Germinal center (tissue), 1 donor: Measurements from ENCODE around the gene ARMC3.

ENCODE experiments used
- DNase-seq: peaks from one replicate; pipeline ENCODE4 v3.0.0; 2012; ENCODE audit warnings: mixed read lengths, low spot score

Gene ARMC3

GRCh38 chr10:22992075-22992474, 64.2 kb downstream of the ARMC3 start:
- no peak for DNase-seq

GRCh38 chr10:22992621-22993020, 64.8 kb downstream of the ARMC3 start:
- no peak for DNase-seq

- DNase-seq, result no peak
Measured at GRCh38 chr10:22993314-22993713, 65.5 kb downstream of the ARMC3 start.

- DNase-seq, result no peak
Measured at GRCh38 chr10:22997096-22997495, 69.2 kb downstream of the ARMC3 start.

- DNase-seq, result no peak
Measured at GRCh38 chr10:22998091-22998490, 70.2 kb downstream of the ARMC3 start.

- no peak for DNase-seq
Measured at GRCh38 chr10:22999942-23000341, 72.1 kb downstream of the ARMC3 start.

- no peak for DNase-seq
Measured at GRCh38 chr10:23001901-23002516, 74.2 kb downstream of the ARMC3 start.

GRCh38 chr10:23005150-23005549, 77.3 kb downstream of the ARMC3 start:
- DNase-seq, result no peak

GRCh38 chr10:23013581-23014335, 85.9 kb downstream of the ARMC3 start:
- DNase-seq, result no peak

GRCh38 chr10:23015021-23015707, 87.3 kb downstream of the ARMC3 start:
- peak; percentile 34 for DNase-seq

- DNase-seq, result no peak
Measured at GRCh38 chr10:23016636-23017035, 88.8 kb downstream of the ARMC3 start.

- DNase-seq, result no peak
Measured at GRCh38 chr10:23019633-23020032, 91.8 kb downstream of the ARMC3 start.

- DNase-seq, result no peak
Measured at GRCh38 chr10:23021430-23021829, 93.6 kb downstream of the ARMC3 start.

- no peak for DNase-seq
Measured at GRCh38 chr10:23024002-23024401, 96.1 kb downstream of the ARMC3 start.

GRCh38 chr10:23031318-23031717, 103.5 kb downstream of the ARMC3 start:
- DNase-seq, result no peak

GRCh38 chr10:23034790-23035189, 106.9 kb downstream of the ARMC3 start:
- no peak for DNase-seq

GRCh38 chr10:23035569-23035968, 107.7 kb downstream of the ARMC3 start:
- no peak for DNase-seq

GRCh38 chr10:23037152-23037551, 109.3 kb downstream of the ARMC3 start:
- DNase-seq, result no peak

- no peak for DNase-seq
Measured at GRCh38 chr10:23037561-23037960, 109.7 kb downstream of the ARMC3 start.

- DNase-seq, result no peak
Measured at GRCh38 chr10:23038172-23038571, 110.3 kb downstream of the ARMC3 start.

GRCh38 chr10:23040002-23040401, 112.1 kb downstream of the ARMC3 start:
- DNase-seq, result no peak

- DNase-seq, result no peak
Measured at GRCh38 chr10:23046027-23046426, 118.2 kb downstream of the ARMC3 start.
